Neural cell (in vitro differentiated cells): ENCODE results near the gene MTA1.

ENCODE experiments used
- EZH2 ChIP-seq: fragments of 200-600, 300-800 bp; shearing (Covaris generic), sonication (generic); IDR thresholded peaks from 2 replicates; pipeline ENCODE4 v1.6.1; 2014; ENCODE audit warnings: antibody characterized with exemption, low read length, borderline replicate concordance, mild to moderate bottlenecking; ENCODE audit not compliant: insufficient read depth, poor library complexity, severe bottlenecking
- TF ChIP-seq, protein P1 (sequence below): fragments of 450-650 bp; IDR thresholded peaks from 2 replicates; pipeline ENCODE4 v1.5.1; 2014; ENCODE audit warnings: antibody characterized with exemption, mild to moderate bottlenecking, moderate library complexity; ENCODE audit not compliant: poor library complexity, severe bottlenecking
- TF ChIP-seq, protein P2 (sequence below): IDR thresholded peaks from 2 replicates; pipeline ENCODE4 v1.6.1; 2012; ENCODE audit warnings: borderline replicate concordance

DNA sequence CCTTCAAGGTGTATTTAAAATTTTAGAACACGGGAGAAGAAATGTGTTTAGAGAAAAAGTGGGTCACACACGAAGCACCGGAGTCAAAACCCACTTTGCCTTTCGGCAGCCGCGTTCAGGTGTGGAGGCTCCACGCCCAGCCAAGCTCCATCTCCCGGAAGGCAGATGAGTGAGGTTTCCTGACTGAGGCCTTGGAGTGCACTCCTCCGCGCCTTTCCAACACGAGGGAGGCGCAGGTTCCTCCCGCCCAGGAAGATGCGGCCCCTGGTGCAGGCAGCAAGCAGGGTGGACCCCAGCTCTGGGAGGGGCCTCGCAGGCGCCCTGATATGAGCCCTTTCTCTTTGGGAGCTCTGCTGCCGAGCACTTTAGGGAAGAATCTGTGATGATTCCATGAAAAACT, 22.5 kb downstream of the MTA1 start:
- no peak for TF ChIP-seq EZH2
- TF ChIP-seq, protein P1, sequence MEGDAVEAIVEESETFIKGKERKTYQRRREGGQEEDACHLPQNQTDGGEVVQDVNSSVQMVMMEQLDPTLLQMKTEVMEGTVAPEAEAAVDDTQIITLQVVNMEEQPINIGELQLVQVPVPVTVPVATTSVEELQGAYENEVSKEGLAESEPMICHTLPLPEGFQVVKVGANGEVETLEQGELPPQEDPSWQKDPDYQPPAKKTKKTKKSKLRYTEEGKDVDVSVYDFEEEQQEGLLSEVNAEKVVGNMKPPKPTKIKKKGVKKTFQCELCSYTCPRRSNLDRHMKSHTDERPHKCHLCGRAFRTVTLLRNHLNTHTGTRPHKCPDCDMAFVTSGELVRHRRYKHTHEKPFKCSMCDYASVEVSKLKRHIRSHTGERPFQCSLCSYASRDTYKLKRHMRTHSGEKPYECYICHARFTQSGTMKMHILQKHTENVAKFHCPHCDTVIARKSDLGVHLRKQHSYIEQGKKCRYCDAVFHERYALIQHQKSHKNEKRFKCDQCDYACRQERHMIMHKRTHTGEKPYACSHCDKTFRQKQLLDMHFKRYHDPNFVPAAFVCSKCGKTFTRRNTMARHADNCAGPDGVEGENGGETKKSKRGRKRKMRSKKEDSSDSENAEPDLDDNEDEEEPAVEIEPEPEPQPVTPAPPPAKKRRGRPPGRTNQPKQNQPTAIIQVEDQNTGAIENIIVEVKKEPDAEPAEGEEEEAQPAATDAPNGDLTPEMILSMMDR: no peak
- TF ChIP-seq, protein P2, sequence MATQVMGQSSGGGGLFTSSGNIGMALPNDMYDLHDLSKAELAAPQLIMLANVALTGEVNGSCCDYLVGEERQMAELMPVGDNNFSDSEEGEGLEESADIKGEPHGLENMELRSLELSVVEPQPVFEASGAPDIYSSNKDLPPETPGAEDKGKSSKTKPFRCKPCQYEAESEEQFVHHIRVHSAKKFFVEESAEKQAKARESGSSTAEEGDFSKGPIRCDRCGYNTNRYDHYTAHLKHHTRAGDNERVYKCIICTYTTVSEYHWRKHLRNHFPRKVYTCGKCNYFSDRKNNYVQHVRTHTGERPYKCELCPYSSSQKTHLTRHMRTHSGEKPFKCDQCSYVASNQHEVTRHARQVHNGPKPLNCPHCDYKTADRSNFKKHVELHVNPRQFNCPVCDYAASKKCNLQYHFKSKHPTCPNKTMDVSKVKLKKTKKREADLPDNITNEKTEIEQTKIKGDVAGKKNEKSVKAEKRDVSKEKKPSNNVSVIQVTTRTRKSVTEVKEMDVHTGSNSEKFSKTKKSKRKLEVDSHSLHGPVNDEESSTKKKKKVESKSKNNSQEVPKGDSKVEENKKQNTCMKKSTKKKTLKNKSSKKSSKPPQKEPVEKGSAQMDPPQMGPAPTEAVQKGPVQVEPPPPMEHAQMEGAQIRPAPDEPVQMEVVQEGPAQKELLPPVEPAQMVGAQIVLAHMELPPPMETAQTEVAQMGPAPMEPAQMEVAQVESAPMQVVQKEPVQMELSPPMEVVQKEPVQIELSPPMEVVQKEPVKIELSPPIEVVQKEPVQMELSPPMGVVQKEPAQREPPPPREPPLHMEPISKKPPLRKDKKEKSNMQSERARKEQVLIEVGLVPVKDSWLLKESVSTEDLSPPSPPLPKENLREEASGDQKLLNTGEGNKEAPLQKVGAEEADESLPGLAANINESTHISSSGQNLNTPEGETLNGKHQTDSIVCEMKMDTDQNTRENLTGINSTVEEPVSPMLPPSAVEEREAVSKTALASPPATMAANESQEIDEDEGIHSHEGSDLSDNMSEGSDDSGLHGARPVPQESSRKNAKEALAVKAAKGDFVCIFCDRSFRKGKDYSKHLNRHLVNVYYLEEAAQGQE: no peak
